ENCODE results near the gene WDFY1.

The WDFY1 gene

GRCh38 chr2:223932816-223933800 lies 12.0 kb downstream of the WDFY1 start:
- FAIRE-seq = no peak
- no peak for DNase-seq (ENCODE audit: insufficient read length, low spot score)

GRCh38 chr2:223930103-223930976 lies 14.8 kb downstream of the WDFY1 start:
- FAIRE-seq (no peak), DNase-seq (ENCODE audit: insufficient read length, low spot score) (no peak)

GRCh38 chr2:223929571-223930102 lies 15.5 kb downstream of the WDFY1 start:
- FAIRE-seq (no peak), DNase-seq (ENCODE audit: insufficient read length, low spot score) (no peak)

GRCh38 chr2:223928113-223929006 lies 16.8 kb downstream of the WDFY1 start:
- DNase-seq (ENCODE audit: insufficient read length, low spot score) = no peak
- no peak for FAIRE-seq

GRCh38 chr2:223925106-223925505 lies 20.0 kb downstream of the WDFY1 start:
- DNase-seq (ENCODE audit: insufficient read length, low spot score) (no peak), FAIRE-seq (no peak)

- FAIRE-seq (no peak), DNase-seq (ENCODE audit: insufficient read length, low spot score) (no peak)
Observed at GRCh38 chr2:223923976-223924375, 21.2 kb downstream of the WDFY1 start.

- DNase-seq (ENCODE audit: insufficient read length, low spot score) (no peak), FAIRE-seq (no peak)
Observed at GRCh38 chr2:223922308-223922707, 22.8 kb downstream of the WDFY1 start.

- no peak for DNase-seq (ENCODE audit: insufficient read length, low spot score)
- no peak for FAIRE-seq
Observed at GRCh38 chr2:223921204-223921603, 23.9 kb downstream of the WDFY1 start.

- no peak for FAIRE-seq
Observed at GRCh38 chr2:223920109-223920508, 25.0 kb downstream of the WDFY1 start.

GRCh38 chr2:223918671-223919134 lies 26.4 kb downstream of the WDFY1 start:
- FAIRE-seq = no peak

More at GRCh38 chr2:223920109-223920508, 25.0 kb downstream of the WDFY1 start:
- no peak for DNase-seq (ENCODE audit: insufficient read length, low spot score)

GRCh38 chr2:223916181-223916920 lies 28.8 kb downstream of the WDFY1 start:
- no peak for FAIRE-seq

More at GRCh38 chr2:223918671-223919134, 26.4 kb downstream of the WDFY1 start:
- no peak for DNase-seq (ENCODE audit: insufficient read length, low spot score)

GRCh38 chr2:223915071-223915470 lies 30.1 kb downstream of the WDFY1 start:
- no peak for DNase-seq (ENCODE audit: insufficient read length, low spot score)
- no peak for FAIRE-seq

More at GRCh38 chr2:223916181-223916920, 28.8 kb downstream of the WDFY1 start:
- DNase-seq (ENCODE audit: insufficient read length, low spot score) = no peak

GRCh38 chr2:223914324-223914723 lies 30.8 kb downstream of the WDFY1 start:
- FAIRE-seq (no peak), DNase-seq (ENCODE audit: insufficient read length, low spot score) (no peak)

GRCh38 chr2:223909001-223909741 lies 36.0 kb downstream of the WDFY1 start:
- DNase-seq (ENCODE audit: insufficient read length, low spot score) (no peak), FAIRE-seq (no peak)

- FAIRE-seq (no peak), DNase-seq (ENCODE audit: insufficient read length, low spot score) (no peak)
Observed at GRCh38 chr2:223908304-223908998, 36.7 kb downstream of the WDFY1 start.

GRCh38 chr2:223905996-223906395 lies 39.1 kb downstream of the WDFY1 start:
- FAIRE-seq = no peak
- DNase-seq (ENCODE audit: insufficient read length, low spot score) = no peak

GRCh38 chr2:223901854-223902253 lies 43.3 kb downstream of the WDFY1 start:
- DNase-seq (ENCODE audit: insufficient read length, low spot score) = no peak
- FAIRE-seq = no peak

GRCh38 chr2:223901311-223901710 lies 43.8 kb downstream of the WDFY1 start:
- FAIRE-seq = no peak
- DNase-seq (ENCODE audit: insufficient read length, low spot score) = no peak
